GM21367 (cell line): ENCODE measurements around the gene LPAR5.
"Not testable (repeated sequence)": the region's sequence is repeated elsewhere in the genome, so short reads cannot be mapped to it uniquely, and the experiment has no call there.

ENCODE experiments used
- ATAC-seq: cut with Tn5 transposase; IDR thresholded peaks from one replicate; pipeline ENCODE4 v1.9.1; 2021; ENCODE audit not compliant: unreplicated experiment

Gene LPAR5

DNA sequence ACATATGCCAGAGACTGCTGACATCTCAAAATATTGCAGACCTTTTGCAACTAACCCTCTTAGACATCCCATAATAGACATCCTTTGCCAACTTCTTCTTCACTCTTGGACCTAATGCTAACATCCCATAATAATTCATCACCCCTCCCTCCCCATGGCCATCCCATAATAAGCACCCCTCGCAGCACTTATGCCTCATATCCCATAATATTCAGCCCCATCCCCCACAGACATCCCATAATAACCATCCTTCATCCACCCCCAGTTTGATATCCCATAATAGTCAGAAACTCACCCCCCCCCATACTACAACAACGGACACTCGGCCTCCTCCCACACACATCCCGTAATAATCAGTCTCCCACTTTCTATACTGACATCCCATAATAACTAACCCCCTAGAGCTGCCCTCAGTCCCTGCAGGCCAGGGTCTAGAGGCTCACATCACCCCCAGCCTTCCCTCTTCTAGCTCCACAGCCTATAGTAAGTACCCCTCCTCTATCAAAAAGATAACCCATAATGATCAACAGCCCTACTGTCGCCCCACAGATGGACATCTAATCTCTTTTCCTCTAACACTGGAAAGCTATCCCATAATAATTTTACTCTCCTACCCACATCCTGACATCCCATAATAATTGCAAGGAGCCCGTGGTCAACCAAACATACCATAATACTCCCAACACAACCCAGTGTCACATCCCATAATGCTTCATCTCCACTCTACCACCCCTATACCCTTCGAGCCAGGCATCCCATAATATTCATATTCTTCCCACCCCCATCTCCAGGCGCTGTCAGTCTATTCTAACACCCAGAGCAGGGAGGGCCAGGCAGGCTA lies 27.8 kb downstream of the LPAR5 start:
- peak; percentile 33 for ATAC-seq

- ATAC-seq: no peak
Observed at GRCh38 chr12:6606331-6607131, 29.2 kb downstream of the LPAR5 start.

DNA sequence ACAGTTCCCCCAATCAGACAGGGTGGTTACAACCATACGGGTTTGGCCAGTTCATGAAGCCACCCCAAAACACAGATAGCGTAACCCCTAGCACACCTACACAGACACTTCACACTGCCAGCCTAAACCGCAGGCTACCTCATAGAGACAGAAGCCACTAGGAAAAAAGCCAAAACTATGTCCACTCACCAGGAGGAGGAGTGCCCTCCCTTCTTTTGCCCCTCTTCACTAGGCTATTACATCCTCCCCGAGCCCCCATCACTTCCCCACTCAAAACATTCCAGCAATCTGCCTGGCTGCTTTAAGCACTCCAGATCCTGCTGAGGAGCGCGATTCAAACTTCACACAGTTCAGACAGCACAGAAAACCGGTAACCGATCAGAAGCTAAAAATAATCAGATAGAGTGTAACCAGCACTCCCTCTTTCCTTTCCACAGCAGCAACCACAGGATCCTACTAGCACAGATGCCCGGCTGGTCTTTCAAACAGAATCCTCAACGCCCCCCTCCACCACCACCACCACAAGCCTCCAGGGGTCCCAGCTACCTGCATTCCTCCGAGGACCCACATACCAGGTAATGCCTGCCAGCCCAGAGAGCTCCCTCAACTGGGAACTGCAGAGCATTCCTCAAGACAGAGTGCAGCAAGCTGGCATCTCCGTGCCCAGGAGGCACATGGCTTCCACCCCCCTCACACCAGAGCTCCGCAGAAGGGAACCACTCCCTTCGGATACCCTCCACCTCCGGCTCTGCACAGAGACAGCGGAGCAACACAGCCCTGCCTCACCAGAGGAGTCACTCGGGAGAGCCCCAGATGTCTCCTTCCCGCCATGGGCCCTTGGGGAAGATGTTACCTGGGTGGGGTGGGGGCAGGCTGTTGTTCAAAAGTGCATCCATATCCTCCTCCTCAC lies 30.1 kb downstream of the LPAR5 start:
- ATAC-seq: no peak

GRCh38 chr12:6604259-6605029 lies 31.3 kb downstream of the LPAR5 start:
- ATAC-seq: no peak

DNA sequence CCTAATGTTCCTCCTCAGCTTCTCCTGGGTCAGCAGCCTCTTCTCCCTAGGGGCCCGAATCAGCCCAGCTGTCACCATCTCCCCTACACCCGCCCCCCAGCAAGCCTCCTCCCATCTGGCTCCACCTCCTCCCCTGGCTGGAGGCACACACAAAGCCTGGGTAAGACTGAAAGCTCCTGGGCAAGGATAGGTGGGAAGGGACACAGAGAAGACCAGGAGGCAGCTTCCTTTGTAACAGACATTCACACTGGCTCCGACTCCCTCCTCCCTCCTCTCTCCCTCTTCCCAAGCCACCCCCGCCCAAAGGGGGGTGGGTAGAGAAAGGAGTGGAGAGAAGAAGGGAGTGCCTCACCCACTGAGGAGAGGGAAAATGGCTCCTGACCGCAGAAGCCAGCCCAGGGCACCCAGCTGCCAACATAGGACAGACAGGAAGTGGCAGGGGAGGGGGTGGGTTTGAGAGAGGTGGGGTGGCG lies 32.6 kb downstream of the LPAR5 start:
- no peak for ATAC-seq

GRCh38 chr12:6602526-6602925 lies 33.2 kb downstream of the LPAR5 start:
- no peak for ATAC-seq

GRCh38 chr12:6595673-6596072 lies 40.1 kb downstream of the LPAR5 start:
- not testable (repeated sequence) for ATAC-seq

DNA sequence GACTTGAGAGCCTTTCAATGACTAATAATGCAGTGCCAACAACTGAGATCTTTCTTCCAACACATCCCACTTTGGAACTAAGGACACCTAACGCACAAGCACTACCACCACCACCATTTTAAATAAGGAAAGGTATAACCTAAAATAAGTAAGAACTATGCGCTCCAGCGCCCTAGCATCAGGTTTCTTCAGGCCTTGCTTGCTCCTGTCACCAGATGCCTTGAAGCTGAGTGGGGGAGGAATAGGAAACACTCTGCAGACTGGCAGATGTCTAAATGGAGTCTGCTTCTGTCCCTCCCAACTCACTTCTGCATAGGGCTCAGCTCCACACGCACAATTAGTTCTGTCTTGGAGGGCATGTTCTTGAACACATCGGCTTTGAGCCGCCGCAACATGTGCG lies 43.7 kb downstream of the LPAR5 start:
- no peak for ATAC-seq

DNA sequence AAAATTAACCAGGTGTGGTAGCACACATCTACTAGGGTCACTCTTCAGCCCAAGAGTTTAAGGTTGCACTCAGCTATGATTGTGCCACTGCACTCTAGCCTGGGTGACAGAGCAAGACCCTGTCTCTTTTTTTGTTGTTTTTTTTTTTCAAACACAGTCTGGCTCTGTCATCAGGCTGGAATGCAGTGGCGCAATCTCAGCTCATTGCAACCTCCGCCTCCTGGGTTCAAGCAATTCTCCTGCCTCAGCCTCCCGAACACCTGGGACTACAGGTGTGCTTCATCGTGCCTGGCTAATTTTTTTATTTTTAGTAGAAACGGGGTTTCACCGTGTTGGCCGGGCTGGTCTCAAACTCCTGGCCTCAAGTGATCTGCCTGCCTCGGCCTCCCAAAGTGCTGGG lies 49.2 kb downstream of the LPAR5 start:
- ATAC-seq: not testable (repeated sequence)

DNA sequence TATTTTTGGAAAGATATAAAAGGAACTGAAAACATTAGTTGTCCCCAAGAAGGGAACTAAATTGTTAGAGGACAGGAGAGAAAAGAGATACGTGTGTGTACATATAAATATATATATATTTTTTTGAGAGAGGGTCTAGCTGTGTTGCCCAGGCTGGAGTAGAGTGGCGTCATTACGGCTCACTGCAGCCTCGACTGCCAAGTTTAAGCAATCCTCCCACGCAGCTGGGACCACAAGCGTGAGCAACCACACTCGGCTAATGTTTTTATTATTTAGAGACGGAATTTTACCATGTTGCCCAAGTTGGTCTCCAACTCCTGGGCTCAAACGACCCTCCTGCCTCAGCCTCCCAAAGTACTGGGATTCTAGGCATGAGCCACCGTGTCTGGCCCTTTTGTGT lies 51.5 kb downstream of the LPAR5 start:
- no peak for ATAC-seq

- no peak for ATAC-seq
Observed at GRCh38 chr12:6582959-6583358, 52.8 kb downstream of the LPAR5 start.

DNA sequence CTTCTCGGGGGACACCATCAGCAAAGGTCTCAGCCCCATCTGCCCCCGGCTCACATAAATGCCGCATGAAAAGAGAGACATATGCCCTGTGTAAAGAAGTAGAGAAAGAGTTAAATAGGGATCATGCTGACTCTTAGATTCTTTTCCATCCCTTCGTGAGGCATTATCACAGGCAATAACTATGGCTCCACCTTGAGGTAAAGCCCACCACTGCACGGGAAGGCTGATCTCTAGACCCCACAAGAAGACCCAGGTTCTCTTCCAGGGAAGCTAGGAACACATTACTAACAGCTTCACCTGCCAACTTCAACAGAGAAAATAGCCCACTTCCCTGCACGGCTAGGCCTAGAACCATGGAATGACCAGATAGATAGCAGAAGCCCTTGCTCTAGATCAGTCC lies 53.6 kb downstream of the LPAR5 start:
- no peak for ATAC-seq

GRCh38 chr12:6575648-6576047 lies 60.1 kb downstream of the LPAR5 start:
- no peak for ATAC-seq

DNA sequence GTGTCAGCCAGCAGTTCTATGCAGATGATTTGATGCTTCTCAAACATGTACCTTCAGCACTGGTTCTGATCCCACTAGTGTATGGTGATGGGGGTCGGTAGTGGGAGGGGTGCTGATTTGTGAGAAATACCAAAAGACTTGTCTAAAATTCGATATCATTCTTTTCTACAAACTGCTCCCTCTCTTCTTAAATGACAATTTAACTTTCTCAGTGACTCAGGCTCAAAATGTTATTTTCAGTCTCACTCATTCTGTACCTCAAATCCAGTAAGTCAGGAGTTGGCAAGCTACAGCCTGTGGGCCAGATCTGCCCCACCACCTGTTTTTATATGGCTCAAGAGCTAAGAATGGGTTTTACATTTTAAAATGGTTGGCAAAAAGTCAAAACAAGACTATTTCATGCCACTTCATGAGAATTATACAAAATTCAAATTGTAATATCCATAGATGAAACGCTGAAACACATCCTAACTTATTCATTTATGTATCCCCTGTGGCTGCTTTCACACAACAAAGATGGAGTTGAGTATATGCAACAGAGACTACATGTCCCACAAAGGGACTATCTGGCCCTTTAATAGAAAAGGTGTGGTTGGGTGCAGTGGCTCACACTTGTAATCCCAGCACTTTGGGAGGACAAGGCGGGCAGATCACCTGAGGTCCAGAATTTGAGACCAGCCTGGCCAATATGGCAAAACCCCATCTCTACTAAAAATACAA lies 61.0 kb downstream of the LPAR5 start:
- no peak for ATAC-seq

DNA sequence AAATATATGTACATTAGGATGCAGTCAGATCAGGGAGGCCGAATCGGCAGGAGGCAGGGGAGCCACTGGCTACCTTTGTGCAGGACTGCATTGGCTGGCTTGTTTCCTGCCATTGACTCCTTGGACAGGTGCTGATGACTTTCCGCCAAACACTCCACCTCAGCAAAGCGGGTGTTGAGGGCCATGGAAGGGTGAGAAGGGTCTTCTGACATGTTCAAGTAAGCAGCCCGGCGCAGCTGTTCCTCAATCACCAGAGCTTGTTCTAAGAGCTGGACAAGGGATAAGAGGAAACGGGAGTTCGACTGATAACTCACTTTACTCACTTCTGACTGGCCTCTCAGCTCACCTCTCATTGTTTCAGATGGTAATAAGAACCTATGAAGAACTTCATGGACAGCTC lies 62.8 kb downstream of the LPAR5 start:
- ATAC-seq: no peak

- ATAC-seq: no peak
Observed at GRCh38 chr12:6570264-6570887, 65.4 kb downstream of the LPAR5 start.

DNA sequence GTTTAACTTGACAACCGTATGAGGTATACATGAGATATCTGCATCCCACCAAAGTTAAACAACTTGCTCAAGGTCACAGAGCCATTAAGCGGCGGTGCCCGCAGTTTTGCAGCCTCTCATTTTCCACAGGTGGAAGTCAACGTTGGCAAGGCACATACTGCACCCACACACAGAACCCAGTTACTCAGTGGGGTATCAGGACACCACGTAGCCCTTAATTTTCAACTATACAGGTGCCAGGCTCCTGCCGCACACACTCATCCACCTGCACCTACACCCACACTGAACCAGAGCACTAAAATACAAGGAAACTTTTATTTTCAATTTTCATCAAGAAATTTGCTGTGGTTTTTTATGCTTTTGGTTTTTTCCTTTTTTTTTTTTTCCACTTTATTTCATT lies 66.0 kb downstream of the LPAR5 start:
- ATAC-seq: no peak

- no peak for ATAC-seq
Observed at GRCh38 chr12:6569312-6569711, 66.4 kb downstream of the LPAR5 start.
